ENCODE results near the gene ASB6. TPM values are rescaled to one million over a fixed set of nuclear protein-coding genes. Genes with fewer than 3 reads are reported as not detected.
"Not testable (repeated sequence)": the region's sequence is repeated elsewhere in the genome, so short reads cannot be mapped to it uniquely, and the experiment has no call there.

ASB6 gene
- total RNA-seq, 2 experiments from 2014 or later = 13.4 to 15.0 TPM

- ATAC-seq = no peak
- ChIA-PET POLR2A (no interaction called here), CTCF (no interaction called here)
- Mint-ChIP-seq H3K27ac (no peak overlapping the region), H3K4me1 (peaks cover 18% of the 10 kb centered on the region), H3K36me3 (ENCODE audit: low read depth) (no peaks in the 10 kb centered on the region), H3K4me3 (no peak overlapping the region), H3K27me3 (peaks cover 4% of the 10 kb centered on the region), H3K9me3 (ENCODE audit: low read depth) (no peaks in the 10 kb centered on the region)
- intact Hi-C loops (cut with DNase I, micrococcal nuclease) = no loop called here
- no peak for DNase-seq
Measured at GRCh38 chr9:129594632-129595031, 47.3 kb downstream of the ASB6 start.

- POLR2A ChIA-PET; H3K4me3 Mint-ChIP-seq; H3K36me3 Mint-ChIP-seq (ENCODE audit: low read depth); H3K27ac Mint-ChIP-seq; H3K27me3 Mint-ChIP-seq; H3K4me1 Mint-ChIP-seq; DNase-seq; ATAC-seq; H3K9me3 Mint-ChIP-seq (ENCODE audit: low read depth); intact Hi-C loops (cut with DNase I, micrococcal nuclease): not testable (repeated sequence)
- CTCF ChIA-PET = interaction anchor here (0.5 to 1.6 kb wide), 4 partner anchors 9 to 632 kb away, joined by 3 to 5 read pairs (median 3); no protein-coding TSS in a partner anchor
Measured at GRCh38 chr9:129592790-129593189, 49.2 kb downstream of the ASB6 start.

- intact Hi-C loops (cut with DNase I, micrococcal nuclease) = no loop called here
- ATAC-seq (no peak), DNase-seq (no peak)
- Mint-ChIP-seq H3K36me3 (ENCODE audit: low read depth) (no peaks in the 10 kb centered on the region), H3K4me1 (peaks cover 10% of the 10 kb centered on the region), H3K4me3 (no peak overlapping the region), H3K27ac (no peak overlapping the region), H3K27me3 (no peaks in the 10 kb centered on the region), H3K9me3 (ENCODE audit: low read depth) (no peaks in the 10 kb centered on the region)
- ChIA-PET CTCF (interaction anchor here (0.6 to 1.6 kb wide), 3 partner anchors 8 to 13 kb away, joined by 3 to 5 read pairs (median 4); no protein-coding TSS in a partner anchor), POLR2A (no interaction called here)
Measured at GRCh38 chr9:129591916-129592315, 50.0 kb downstream of the ASB6 start.

GRCh38 chr9:129590466-129590865, 51.5 kb downstream of the ASB6 start:
- ChIA-PET CTCF (no interaction called here), POLR2A (no interaction called here)
- intact Hi-C loops (cut with DNase I, micrococcal nuclease) = no loop called here
- Mint-ChIP-seq H3K27ac (no peak overlapping the region), H3K36me3 (ENCODE audit: low read depth) (no peaks in the 10 kb centered on the region), H3K4me3 (no peak overlapping the region), H3K9me3 (ENCODE audit: low read depth) (no peaks in the 10 kb centered on the region), H3K4me1 (peaks cover 12% of the 10 kb centered on the region), H3K27me3 (no peaks in the 10 kb centered on the region)
- ATAC-seq = no peak
- DNase-seq = no peak

- ChIA-PET POLR2A (interaction anchor here (1.0 kb wide), 1 partner anchor 9 kb away, joined by 4 read pairs; no protein-coding TSS in a partner anchor), CTCF (interaction anchor here (0.6 to 1.4 kb wide), 2 partner anchors 19 to 413 kb away, joined by 3 to 9 read pairs; no protein-coding TSS in a partner anchor)
- intact Hi-C loops (cut with DNase I, micrococcal nuclease) = no loop called here
- DNase-seq = no peak
- peaks cover 30% of the 10 kb centered on the region for H3K4me1 Mint-ChIP-seq
- ATAC-seq = no peak
- H3K36me3 Mint-ChIP-seq (ENCODE audit: low read depth) = no peaks in the 10 kb centered on the region
- H3K27ac Mint-ChIP-seq = no peak overlapping the region
- no peaks in the 10 kb centered on the region for H3K9me3 Mint-ChIP-seq (ENCODE audit: low read depth)
- no peak overlapping the region for H3K4me3 Mint-ChIP-seq
- no peaks in the 10 kb centered on the region for H3K27me3 Mint-ChIP-seq
Measured at GRCh38 chr9:129587487-129588262, 54.3 kb downstream of the ASB6 start.

GRCh38 chr9:129586685-129587084, 55.3 kb downstream of the ASB6 start:
- Mint-ChIP-seq H3K4me1 (peaks cover 37% of the 10 kb centered on the region), H3K27ac (no peak overlapping the region)
- no peak for DNase-seq

GRCh38 chr9:129586245-129586644, 55.7 kb downstream of the ASB6 start:
- intact Hi-C loops (cut with DNase I, micrococcal nuclease) = no loop called here
- no peak for DNase-seq
- H3K27ac Mint-ChIP-seq = no peak overlapping the region
- peak; percentile 62 for ATAC-seq
- no peaks in the 10 kb centered on the region for H3K27me3 Mint-ChIP-seq
- no peak overlapping the region for H3K4me3 Mint-ChIP-seq
- no peaks in the 10 kb centered on the region for H3K9me3 Mint-ChIP-seq (ENCODE audit: low read depth)
- H3K36me3 Mint-ChIP-seq (ENCODE audit: low read depth) = no peaks in the 10 kb centered on the region
- H3K4me1 Mint-ChIP-seq = peaks cover 37% of the 10 kb centered on the region
- POLR2A ChIA-PET = interaction anchor here (0.7 to 1.2 kb wide), 2 partner anchors 33 to 408 kb away, joined by 4 read pairs; partner anchors contain the start of gene IER5L
- CTCF ChIA-PET = interaction anchor here (1.0 to 1.4 kb wide), 2 partner anchors 18 to 412 kb away, joined by 4 to 9 read pairs; no protein-coding TSS in a partner anchor

More at GRCh38 chr9:129586685-129587084, 55.3 kb downstream of the ASB6 start:
- Mint-ChIP-seq H3K4me3 (no peak overlapping the region), H3K27me3 (no peaks in the 10 kb centered on the region), H3K9me3 (ENCODE audit: low read depth) (no peaks in the 10 kb centered on the region), H3K36me3 (ENCODE audit: low read depth) (no peaks in the 10 kb centered on the region)
- intact Hi-C loops (cut with DNase I, micrococcal nuclease) = no loop called here
- no peak for ATAC-seq
- ChIA-PET CTCF (interaction anchor here (1.0 to 1.4 kb wide), 2 partner anchors 17 to 412 kb away, joined by 4 to 9 read pairs; no protein-coding TSS in a partner anchor), POLR2A (interaction anchor here (0.7 to 1.2 kb wide), 3 partner anchors 10 to 409 kb away, joined by 4 read pairs; partner anchors contain the start of gene IER5L)

GRCh38 chr9:129585352-129585751, 56.6 kb downstream of the ASB6 start:
- H3K36me3 Mint-ChIP-seq (ENCODE audit: low read depth) = no peaks in the 10 kb centered on the region
- ChIA-PET CTCF (interaction anchor here (0.9 kb wide), 1 partner anchor 40 kb away, joined by 3 read pairs; no protein-coding TSS in a partner anchor), POLR2A (no interaction called here)
- H3K27ac Mint-ChIP-seq = no peak overlapping the region
- intact Hi-C loops (cut with DNase I, micrococcal nuclease) = no loop called here
- peaks cover 41% of the 10 kb centered on the region for H3K4me1 Mint-ChIP-seq
- DNase-seq = no peak
- H3K9me3 Mint-ChIP-seq (ENCODE audit: low read depth) = no peaks in the 10 kb centered on the region
- no peak for ATAC-seq
- no peak overlapping the region for H3K4me3 Mint-ChIP-seq
- H3K27me3 Mint-ChIP-seq = no peaks in the 10 kb centered on the region

Other genes with a start within 250 kb of the ASB6 start
- gene C9orf50, start 21.1 kb downstream of the ASB6 start, total RNA-seq = not detected
- gene NTMT1, start 16.0 kb downstream of the ASB6 start, total RNA-seq = 10 to 100 TPM; 50.1 to 69.2 TPM
- gene PRRX2, start 23.5 kb upstream of the ASB6 start, total RNA-seq = under 1 TPM; 0.49 to 0.57 TPM
- gene PTGES, start 110.9 kb upstream of the ASB6 start, total RNA-seq = under 1 TPM; 0.09 to 0.16 TPM
- 10 to 100 TPM; 18.0 to 22.1 TPM for gene TOR1B, start 161.0 kb upstream of the ASB6 start, total RNA-seq
- 10 to 100 TPM; 34.9 to 39.7 TPM for gene TOR1A, start 182.0 kb upstream of the ASB6 start, total RNA-seq
- 10 to 100 TPM; 42.8 to 59.8 TPM for gene C9orf78, start 193.1 kb upstream of the ASB6 start, total RNA-seq
- 10 to 100 TPM; 37.6 to 48.5 TPM for gene USP20, start 193.3 kb upstream of the ASB6 start, total RNA-seq

Data from activated CD4-positive, alpha-beta T cell treated with anti-CD3 and anti-CD28 coated beads for 36 hours (primary cell).